Measurements from ENCODE around the gene ZNF414. TPM values are rescaled to one million over a fixed set of nuclear protein-coding genes. Genes with fewer than 3 reads are reported as not detected.

The ZNF414 gene
- polyA plus RNA-seq, 1 donor (not counting 4 experiments of a cell fraction or from before 2014, with no cell fraction given), result 1.9 TPM

DNA sequence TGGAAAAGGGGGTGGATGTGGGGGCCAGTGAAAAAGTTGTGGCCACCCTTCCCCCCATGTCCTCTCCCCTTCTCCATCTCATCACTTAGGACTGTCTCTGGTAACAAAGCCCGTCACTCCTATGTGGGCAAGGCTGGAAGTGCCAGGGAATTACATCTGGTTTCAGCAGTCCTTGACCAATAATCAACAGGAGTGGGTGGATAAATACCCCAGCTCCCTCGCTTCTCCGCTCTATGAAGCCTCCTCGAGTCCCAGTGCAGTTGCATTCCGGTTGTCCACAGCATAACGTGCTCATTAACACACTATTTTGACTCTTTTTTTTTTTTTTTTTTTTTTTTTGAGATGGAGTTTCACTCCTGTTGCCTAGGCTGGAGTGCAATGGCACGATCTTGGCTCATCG, 31.8 kb upstream of the ZNF414 start:
- DNase-seq (ENCODE audit: low read depth, low spot score) (no peak), FAIRE-seq (no peak)
- peaks cover 0 to 1% of the 10 kb centered on the region in 2 experiments for H3K36me3 ChIP-seq (ENCODE audit: control insufficient read depth in 2 of 2, extremely low read depth in 1 of 2, insufficient read depth in 2 of 2, low read length in 2 of 2)
- H3K27ac ChIP-seq (ENCODE audit: control insufficient read depth, insufficient read depth, low read length), result no peak overlapping the region
- no peaks in the 10 kb centered on the region for H4K20me1 ChIP-seq (ENCODE audit: control insufficient read depth, extremely low read depth, insufficient read depth, low read length)
- no peak overlapping the region for H2AFZ ChIP-seq (ENCODE audit: control insufficient read depth, low read length)
- no peaks in the 10 kb centered on the region for H3K27me3 ChIP-seq (ENCODE audit: control insufficient read depth, extremely low read depth, insufficient read depth, low read length)
- H3K9me3 ChIP-seq (ENCODE audit: control insufficient read depth, low read depth, low read length), result no peaks in the 10 kb centered on the region
- H3K4me3 ChIP-seq (ENCODE audit: control insufficient read depth in 2 of 3, extremely low read depth in 1 of 3, insufficient read depth in 2 of 3, low read depth in 1 of 3, low read length in 3 of 3), result no peak overlapping the region
- TF ChIP-seq EZH2 (IDR thresholded peaks at IDR 0.05; ENCODE audit: low read length), result no peak
- TF ChIP-seq, protein P1, sequence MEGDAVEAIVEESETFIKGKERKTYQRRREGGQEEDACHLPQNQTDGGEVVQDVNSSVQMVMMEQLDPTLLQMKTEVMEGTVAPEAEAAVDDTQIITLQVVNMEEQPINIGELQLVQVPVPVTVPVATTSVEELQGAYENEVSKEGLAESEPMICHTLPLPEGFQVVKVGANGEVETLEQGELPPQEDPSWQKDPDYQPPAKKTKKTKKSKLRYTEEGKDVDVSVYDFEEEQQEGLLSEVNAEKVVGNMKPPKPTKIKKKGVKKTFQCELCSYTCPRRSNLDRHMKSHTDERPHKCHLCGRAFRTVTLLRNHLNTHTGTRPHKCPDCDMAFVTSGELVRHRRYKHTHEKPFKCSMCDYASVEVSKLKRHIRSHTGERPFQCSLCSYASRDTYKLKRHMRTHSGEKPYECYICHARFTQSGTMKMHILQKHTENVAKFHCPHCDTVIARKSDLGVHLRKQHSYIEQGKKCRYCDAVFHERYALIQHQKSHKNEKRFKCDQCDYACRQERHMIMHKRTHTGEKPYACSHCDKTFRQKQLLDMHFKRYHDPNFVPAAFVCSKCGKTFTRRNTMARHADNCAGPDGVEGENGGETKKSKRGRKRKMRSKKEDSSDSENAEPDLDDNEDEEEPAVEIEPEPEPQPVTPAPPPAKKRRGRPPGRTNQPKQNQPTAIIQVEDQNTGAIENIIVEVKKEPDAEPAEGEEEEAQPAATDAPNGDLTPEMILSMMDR (optimal IDR thresholded peaks at IDR 0.05 in 1 of 3, IDR thresholded peaks at IDR 0.05 in 1 of 3, conservative IDR thresholded peaks at IDR 0.05 in 1 of 3; ENCODE audit: extremely low read depth in 1 of 3, insufficient read depth in 2 of 3, low read length in 3 of 3), result no peak
- dilution Hi-C loops (cut with MboI; ENCODE audit: extremely low pct_ligation_motif_present, low sequenced_read_pairs), result no loop called here
- no peaks in the 10 kb centered on the region for H3K79me2 ChIP-seq (ENCODE audit: control insufficient read depth, insufficient read depth, low read length)
- no peak overlapping the region for H3K4me2 ChIP-seq (ENCODE audit: control insufficient read depth, extremely low read depth, insufficient read depth, low read depth, low read length)
- H3K9me1 ChIP-seq (ENCODE audit: control insufficient read depth, extremely low read depth, insufficient read depth, low read length), result no peaks in the 10 kb centered on the region
- H3K9ac ChIP-seq (ENCODE audit: control insufficient read depth, extremely low read depth, insufficient read depth, low read length), result no peak overlapping the region
- no peaks in the 10 kb centered on the region for H3K4me1 ChIP-seq (ENCODE audit: control insufficient read depth, extremely low read depth, insufficient read depth, low read length)

DNA sequence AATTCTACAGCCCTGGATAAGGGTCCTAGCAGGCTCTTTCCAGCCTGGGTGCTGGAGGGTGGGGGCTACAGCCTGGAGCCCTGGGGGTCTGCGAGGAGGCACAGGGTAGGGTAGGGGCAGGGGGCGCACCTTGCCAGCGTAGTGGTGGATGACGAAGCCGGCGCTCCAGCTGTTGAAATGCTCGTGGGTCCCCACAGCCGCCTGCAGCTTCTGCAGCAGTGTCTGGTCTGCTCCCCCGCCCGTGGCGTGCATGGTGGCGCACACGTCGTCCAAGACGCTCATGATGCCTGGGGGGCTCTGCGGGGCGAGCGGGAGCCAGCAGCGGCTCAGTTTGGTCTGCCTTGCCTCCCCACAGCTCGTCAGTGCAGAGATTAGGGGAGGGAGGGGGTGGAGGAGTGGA, 30.2 kb upstream of the ZNF414 start:
- Histone ChIP-seq H3K27me3 (ENCODE audit: control insufficient read depth, extremely low read depth, insufficient read depth, low read length) (no peaks in the 10 kb centered on the region), H4K20me1 (ENCODE audit: control insufficient read depth, extremely low read depth, insufficient read depth, low read length) (no peaks in the 10 kb centered on the region), H3K79me2 (ENCODE audit: control insufficient read depth, insufficient read depth, low read length) (no peaks in the 10 kb centered on the region), H3K4me2 (ENCODE audit: control insufficient read depth, extremely low read depth, insufficient read depth, low read depth, low read length) (no peak overlapping the region), H3K9ac (ENCODE audit: control insufficient read depth, extremely low read depth, insufficient read depth, low read length) (no peak overlapping the region), H3K36me3 (ENCODE audit: control insufficient read depth in 2 of 2, extremely low read depth in 1 of 2, insufficient read depth in 2 of 2, low read length in 2 of 2) (no peaks in the 10 kb centered on the region), H2AFZ (ENCODE audit: control insufficient read depth, low read length) (no peak overlapping the region), H3K4me3 (ENCODE audit: control insufficient read depth in 2 of 3, extremely low read depth in 1 of 3, insufficient read depth in 2 of 3, low read depth in 1 of 3, low read length in 3 of 3) (no peak overlapping the region), H3K9me3 (ENCODE audit: control insufficient read depth, low read depth, low read length) (no peaks in the 10 kb centered on the region), H3K9me1 (ENCODE audit: control insufficient read depth, extremely low read depth, insufficient read depth, low read length) (no peaks in the 10 kb centered on the region), H3K4me1 (ENCODE audit: control insufficient read depth, extremely low read depth, insufficient read depth, low read length) (no peaks in the 10 kb centered on the region), H3K27ac (ENCODE audit: control insufficient read depth, insufficient read depth, low read length) (no peak overlapping the region)
- no peak for DNase-seq (ENCODE audit: low read depth, low spot score)
- dilution Hi-C loops (cut with MboI; ENCODE audit: extremely low pct_ligation_motif_present, low sequenced_read_pairs), result no loop called here
- TF ChIP-seq EZH2 (IDR thresholded peaks at IDR 0.05; ENCODE audit: low read length), result no peak
- TF ChIP-seq, protein P1 (optimal IDR thresholded peaks at IDR 0.05 in 1 of 3, IDR thresholded peaks at IDR 0.05 in 1 of 3, conservative IDR thresholded peaks at IDR 0.05 in 1 of 3; ENCODE audit: extremely low read depth in 1 of 3, insufficient read depth in 2 of 3, low read length in 3 of 3), result no peak
- no peak for FAIRE-seq
